Erythroblast (primary cell): ENCODE results near the gene HS2ST1.

ENCODE experiments used
- GATA1 ChIP-seq: IDR thresholded peaks from 2 replicates; pipeline ENCODE4 v1.6.1; 2011; ENCODE audit warnings: low read depth, mild to moderate bottlenecking, control low read depth, low read length, moderate library complexity
- POLR2A ChIP-seq: IDR thresholded peaks from 2 replicates; pipeline ENCODE4 v1.6.1; 2011; ENCODE audit warnings: mild to moderate bottlenecking, low read length

DNA sequence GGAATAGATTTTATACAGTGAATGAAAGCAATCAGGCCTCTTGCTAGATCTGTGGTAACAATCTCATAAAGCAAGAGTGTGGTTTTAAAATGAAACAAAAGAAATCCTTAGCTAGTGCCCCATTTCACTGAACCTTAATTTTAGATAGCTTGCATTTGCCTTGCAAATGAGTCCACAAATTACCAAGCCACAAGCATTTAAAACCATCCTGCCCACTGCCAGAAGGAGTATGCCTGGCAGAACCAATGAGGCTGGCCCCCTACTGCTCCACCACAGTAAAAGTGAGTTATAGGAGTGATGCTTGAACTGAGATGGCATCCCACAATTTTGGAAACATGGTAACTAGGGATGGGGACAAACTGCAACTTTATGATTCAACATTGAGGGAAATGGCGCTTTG is 207.8 kb downstream of the HS2ST1 start:
- TF ChIP-seq POLR2A (no peak), GATA1 (no peak)
